OCI-LY1 (cell line): ENCODE measurements around the gene DPH6.

Experiments
- EZH2 ChIP-seq: fragments of 200-600 bp; sonication (generic), shearing (Covaris generic); IDR thresholded peaks from 2 replicates; pipeline ENCODE4 v1.8.0; 2017; ENCODE audit warnings: borderline replicate concordance, mixed run types, mild to moderate bottlenecking, antibody characterized with exemption, low read length, moderate library complexity, mixed read lengths
- TF ChIP-seq, protein P1 (sequence below): fragments of 200-600 bp; sonication (generic), shearing (Covaris generic); IDR thresholded peaks from 2 replicates; pipeline ENCODE4 v1.5.1; 2017; ENCODE audit warnings: mild to moderate bottlenecking, antibody characterized with exemption, low read length, moderate library complexity, mixed read lengths

DNA sequence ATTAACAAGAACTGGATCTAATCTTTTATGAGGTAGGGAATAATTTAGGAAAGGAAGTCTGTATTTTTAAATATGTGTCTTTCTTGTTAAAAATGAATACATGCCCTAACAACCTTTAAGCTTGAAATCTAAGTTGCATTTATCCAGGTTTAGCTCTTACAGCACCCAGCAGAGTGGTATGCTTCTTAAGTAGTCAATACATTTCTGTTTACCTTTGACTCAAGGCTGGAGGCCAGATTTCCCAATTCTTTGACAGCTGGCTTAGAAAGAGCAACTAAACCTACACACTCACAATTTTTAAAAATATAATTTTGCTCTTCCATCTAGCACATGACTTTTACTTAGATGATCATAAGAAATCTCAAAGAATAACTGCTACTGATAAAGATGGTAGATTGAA, 148.9 kb downstream of the DPH6 start:
- TF ChIP-seq, protein P1, sequence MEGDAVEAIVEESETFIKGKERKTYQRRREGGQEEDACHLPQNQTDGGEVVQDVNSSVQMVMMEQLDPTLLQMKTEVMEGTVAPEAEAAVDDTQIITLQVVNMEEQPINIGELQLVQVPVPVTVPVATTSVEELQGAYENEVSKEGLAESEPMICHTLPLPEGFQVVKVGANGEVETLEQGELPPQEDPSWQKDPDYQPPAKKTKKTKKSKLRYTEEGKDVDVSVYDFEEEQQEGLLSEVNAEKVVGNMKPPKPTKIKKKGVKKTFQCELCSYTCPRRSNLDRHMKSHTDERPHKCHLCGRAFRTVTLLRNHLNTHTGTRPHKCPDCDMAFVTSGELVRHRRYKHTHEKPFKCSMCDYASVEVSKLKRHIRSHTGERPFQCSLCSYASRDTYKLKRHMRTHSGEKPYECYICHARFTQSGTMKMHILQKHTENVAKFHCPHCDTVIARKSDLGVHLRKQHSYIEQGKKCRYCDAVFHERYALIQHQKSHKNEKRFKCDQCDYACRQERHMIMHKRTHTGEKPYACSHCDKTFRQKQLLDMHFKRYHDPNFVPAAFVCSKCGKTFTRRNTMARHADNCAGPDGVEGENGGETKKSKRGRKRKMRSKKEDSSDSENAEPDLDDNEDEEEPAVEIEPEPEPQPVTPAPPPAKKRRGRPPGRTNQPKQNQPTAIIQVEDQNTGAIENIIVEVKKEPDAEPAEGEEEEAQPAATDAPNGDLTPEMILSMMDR: no peak
- TF ChIP-seq EZH2: no peak
